Liver (tissue), 9 donors: ENCODE measurements around the gene BCR. TPM values are rescaled to one million over a fixed set of nuclear protein-coding genes. Genes with fewer than 3 reads are reported as not detected.

Experiments
- DNase-seq: peaks from one replicate; pipeline ENCODE4 v3.0.0-alpha.2; 2017; ENCODE audit warnings: low spot score
- H3K27ac ChIP-seq, 2 donors: one replicate each; pipeline ENCODE4 v1.7.0; 2013; ENCODE audit warnings: inconsistent platforms in 2 of 2, low read length in 2 of 2, control low read depth in 1 of 2, low read depth in 1 of 2, mild to moderate bottlenecking in 1 of 2
- H3K27me3 ChIP-seq, 4 donors: one replicate each; pipeline versions ENCODE4 v1.6.1 to v1.7.0; 2013; ENCODE audit warnings: low read length in 3 of 4, inconsistent platforms in 1 of 4, mild to moderate bottlenecking in 1 of 4, moderate library complexity in 1 of 4; ENCODE audit not compliant: control insufficient read depth in 4 of 4, insufficient read depth in 4 of 4
- H3K36me3 ChIP-seq, 4 donors: one replicate each; pipeline versions ENCODE4 v1.6.1 to v1.7.0; 2013; ENCODE audit warnings: low read length in 3 of 4, mild to moderate bottlenecking in 3 of 4, low read depth in 1 of 4, moderate library complexity in 1 of 4; ENCODE audit not compliant: control insufficient read depth in 4 of 4, insufficient read depth in 3 of 4
- H3K4me1 ChIP-seq, 4 donors: one replicate each; pipeline versions ENCODE4 v1.6.1 to v1.7.0; 2013; ENCODE audit warnings: low read length in 3 of 4, mild to moderate bottlenecking in 3 of 4, moderate library complexity in 1 of 4; ENCODE audit not compliant: control insufficient read depth in 4 of 4, insufficient read depth in 4 of 4
- H3K4me3 ChIP-seq, 3 donors: one replicate each; pipeline versions ENCODE4 v1.6.1 to v1.7.0; 2013; ENCODE audit warnings: low read length in 3 of 3, control low read depth in 1 of 3, low read depth in 1 of 3, mild to moderate bottlenecking in 1 of 3
- H3K9ac ChIP-seq, 2 donors: one replicate each; pipeline ENCODE4 v1.7.0; 2013; ENCODE audit warnings: low read length in 2 of 2, mild to moderate bottlenecking in 2 of 2, moderate library complexity in 2 of 2, control low read depth in 1 of 2, low read depth in 1 of 2
- H3K9me3 ChIP-seq, 4 donors: one replicate each; pipeline versions ENCODE4 v1.6.1 to v1.7.0; 2013; ENCODE audit warnings: low read length in 3 of 4; ENCODE audit not compliant: control insufficient read depth in 4 of 4
- ATF3 ChIP-seq: IDR thresholded peaks from 2 replicates; pipeline ENCODE4 v1.6.1; 2016; ENCODE audit warnings: antibody characterized with exemption
- CTCF ChIP-seq: fragments of 150-350 bp; IDR thresholded peaks from 2 replicates; pipeline ENCODE4 v1.5.1; 2017; ENCODE audit warnings: improper control_type of control experiment, low read depth, low read length; ENCODE audit not compliant: missing input control
- FOXA1 ChIP-seq: IDR thresholded peaks from 2 replicates; pipeline ENCODE4 v1.6.1; 2016; ENCODE audit warnings: antibody characterized with exemption
- FOXA2 ChIP-seq: IDR thresholded peaks from 2 replicates; pipeline ENCODE4 v1.6.1; 2016; ENCODE audit warnings: antibody characterized with exemption
- HNF4A ChIP-seq, 2 donors: conservative IDR thresholded peaks; 2 replicates each; pipeline ENCODE4 v1.6.1; 2016; ENCODE audit warnings: antibody characterized with exemption in 2 of 2, mild to moderate bottlenecking in 2 of 2
- HNF4G ChIP-seq: IDR thresholded peaks from 2 replicates; pipeline ENCODE4 v1.6.1; 2016; ENCODE audit warnings: antibody characterized with exemption
- JUND ChIP-seq, 2 donors: IDR thresholded peaks; 2 replicates each; pipeline ENCODE4 v1.6.1; 2016; ENCODE audit warnings: antibody characterized with exemption in 2 of 2
- NR2F2 ChIP-seq: IDR thresholded peaks from 2 replicates; pipeline ENCODE4 v1.6.1; 2016; ENCODE audit warnings: antibody characterized with exemption
- RAD21 ChIP-seq, 2 donors: IDR thresholded peaks; 2 replicates each; pipeline ENCODE4 v1.6.1; 2016; ENCODE audit warnings: antibody characterized with exemption in 2 of 2, mild to moderate bottlenecking in 2 of 2
- REST ChIP-seq: IDR thresholded peaks from 2 replicates; pipeline ENCODE4 v1.6.1; 2016; ENCODE audit warnings: antibody characterized with exemption, mild to moderate bottlenecking
- RXRA ChIP-seq, 2 donors: IDR thresholded peaks; 2 replicates each; pipeline ENCODE4 v1.6.1; 2017 to 2018; ENCODE audit warnings: antibody characterized with exemption in 2 of 2, mild to moderate bottlenecking in 1 of 2
- SP1 ChIP-seq: IDR thresholded peaks from 2 replicates; pipeline ENCODE4 v1.6.1; 2018; ENCODE audit warnings: antibody characterized with exemption, mild to moderate bottlenecking
- YY1 ChIP-seq: IDR thresholded peaks from 2 replicates; pipeline ENCODE4 v1.6.1; 2016; ENCODE audit warnings: antibody characterized with exemption, mild to moderate bottlenecking
- ZBTB33 ChIP-seq: IDR thresholded peaks from 2 replicates; pipeline ENCODE4 v1.6.1; 2016; ENCODE audit warnings: antibody characterized with exemption
- WGBS: extraction: QIAGEN DNeasy Blood & Tissue Kit; methylation state at CpG from one replicate; pipeline ENCODE4 v1.1.7; 2013; 5-methylcytosine and 5-hydroxymethylcytosine counted together
- polyA plus RNA-seq, 2 donors: library from polyadenylated mRNA; stranded (reverse) in 1 of 2; unstranded in 1 of 2; fragments of 200-250 nt in 1 of 2; fragments of >200 nt in 1 of 2; fragmentation: Nextera tagmentation in 1 of 2; extraction: Ambion mirVana in 1 of 2; gene quantifications; one replicate each; pipeline versions ENCODE4 v1.2.1 to v1.2.3, GENCODE V29; 2013 to 2015
- total RNA-seq, 2 donors: library from RNA; depleted of rRNA; stranded (reverse); fragments of >200 nt; gene quantifications; one replicate each; pipeline ENCODE4 v1.2.3, GENCODE V29; 2014
- TF ChIP-seq, protein P1 (sequence below): IDR thresholded peaks from 2 replicates; pipeline ENCODE4 v1.6.1; 2016; ENCODE audit warnings: antibody characterized with exemption
- donor health status: healthy.
- donor health status: healthy.
- donor health status: healthy.
- donor health status: healthy.
- donor health status: healthy.

BCR gene
- total and polyA plus RNA-seq, 4 donors, result 7.4 to 35.6 (median 18.3) TPM

- no peak for TF ChIP-seq REST
- no peak for TF ChIP-seq HNF4A (conservative IDR thresholded peaks at IDR 0.05)
- no peak for TF ChIP-seq SP1
- TF ChIP-seq JUND (IDR thresholded peaks at IDR 0.05), result no peak
- no peak for TF ChIP-seq ATF3
- TF ChIP-seq, protein P1, sequence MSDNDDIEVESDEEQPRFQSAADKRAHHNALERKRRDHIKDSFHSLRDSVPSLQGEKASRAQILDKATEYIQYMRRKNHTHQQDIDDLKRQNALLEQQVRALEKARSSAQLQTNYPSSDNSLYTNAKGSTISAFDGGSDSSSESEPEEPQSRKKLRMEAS, result no peak
- no peak for TF ChIP-seq FOXA1
Measured at GRCh38 chr22:23153994-23154393, 26.3 kb upstream of the BCR start (continued).

GRCh38 chr22:23154461-23154860, 25.8 kb upstream of the BCR start:
- no peak for TF ChIP-seq CTCF
- TF ChIP-seq YY1, result no peak
- no peak for TF ChIP-seq ZBTB33
- no peak for TF ChIP-seq REST
- TF ChIP-seq SP1, result no peak
- no peak for TF ChIP-seq RXRA (IDR thresholded peaks at IDR 0.05)
- TF ChIP-seq HNF4G, result no peak
- TF ChIP-seq ATF3, result no peak
- TF ChIP-seq FOXA2, result no peak
- no peak for TF ChIP-seq JUND (IDR thresholded peaks at IDR 0.05)
- no peak for TF ChIP-seq RAD21 (IDR thresholded peaks at IDR 0.05)
- TF ChIP-seq, protein P1, result no peak
- no peak for TF ChIP-seq HNF4A (conservative IDR thresholded peaks at IDR 0.05)
- no peak for TF ChIP-seq FOXA1
- TF ChIP-seq NR2F2, result no peak
- Histone ChIP-seq H3K4me1 (peaks cover 0 to 8% (median 5%) of the 10 kb centered on the region in 4 donors), H3K9me3 (no peaks in the 10 kb centered on the region), H3K27me3 (no peaks in the 10 kb centered on the region), H3K27ac (no peak overlapping the region), H3K4me3 (no peak overlapping the region), H3K36me3 (no peaks in the 10 kb centered on the region), H3K9ac (no peak overlapping the region)
- DNase-seq, result no peak
- 95% methylated on average over 5 of the region's 5 CpGs for WGBS
